GM18867 (cell line): ENCODE results near the gene SAMD4A.
"Not testable (repeated sequence)": the region's sequence is repeated elsewhere in the genome, so short reads cannot be mapped to it uniquely, and the experiment has no call there.

Experiments
- ATAC-seq: cut with Tn5 transposase; IDR thresholded peaks from one replicate; pipeline ENCODE4 v1.9.1; 2021; ENCODE audit warnings: mild to moderate bottlenecking, moderate library complexity; ENCODE audit not compliant: unreplicated experiment

The SAMD4A gene

DNA sequence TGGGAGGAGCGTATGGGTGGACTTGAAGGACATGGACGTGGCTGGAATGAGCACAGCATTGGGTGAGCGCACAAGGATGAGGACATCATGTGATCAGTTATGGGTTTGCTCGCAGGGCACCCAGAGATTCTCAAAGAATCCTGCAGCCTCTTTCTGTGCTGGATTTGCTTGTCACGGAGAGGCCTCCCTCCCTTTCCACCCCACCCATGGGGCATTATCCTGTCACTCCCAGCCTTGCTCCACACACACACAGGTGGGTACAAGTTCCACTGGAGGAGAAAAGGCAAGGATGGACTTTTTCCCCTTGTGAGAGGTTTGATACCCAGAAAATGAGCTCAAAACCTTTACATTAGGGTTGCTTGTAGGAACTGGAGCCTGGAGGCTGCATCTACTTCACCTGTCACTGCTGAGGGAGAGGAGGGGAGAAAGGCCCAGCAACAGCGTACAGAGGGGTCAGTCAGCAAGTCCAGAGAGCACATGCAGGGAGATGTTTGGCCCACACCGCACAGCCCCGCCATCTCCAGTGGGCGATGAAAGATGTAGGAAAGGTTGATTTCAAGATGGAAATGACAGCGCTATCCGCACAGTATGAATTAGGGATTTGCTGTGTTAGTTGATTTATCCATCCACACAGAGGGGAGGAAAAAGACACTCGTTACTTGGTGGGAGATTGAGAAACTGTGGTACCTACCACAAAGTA lies 223.0 kb downstream of the SAMD4A start:
- ATAC-seq, result no peak

- no peak for ATAC-seq
Observed at GRCh38 chr14:54791001-54791400, 224.1 kb downstream of the SAMD4A start.

GRCh38 chr14:54792288-54792687 lies 225.4 kb downstream of the SAMD4A start:
- no peak for ATAC-seq

DNA sequence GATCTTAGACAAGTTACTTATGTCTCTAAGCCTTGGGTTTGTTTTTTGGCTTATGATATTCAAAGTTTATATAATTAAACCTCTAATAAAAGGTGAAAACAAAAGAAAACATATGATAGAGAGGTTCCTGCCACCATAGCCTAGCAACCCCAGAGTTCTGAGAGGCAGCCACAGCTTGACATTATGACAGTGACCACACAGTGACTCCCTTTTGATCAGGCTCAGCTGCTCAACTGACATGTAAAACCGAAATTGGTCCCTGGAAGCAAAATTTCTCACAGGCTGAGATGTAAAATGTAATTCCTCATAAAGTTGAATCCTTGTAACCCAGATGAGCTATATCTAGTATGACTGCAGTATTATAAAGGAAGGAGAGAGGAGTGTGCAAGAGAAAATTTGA lies 227.2 kb downstream of the SAMD4A start:
- ATAC-seq, result no peak

GRCh38 chr14:54794796-54795195 lies 227.9 kb downstream of the SAMD4A start:
- ATAC-seq, result no peak

DNA sequence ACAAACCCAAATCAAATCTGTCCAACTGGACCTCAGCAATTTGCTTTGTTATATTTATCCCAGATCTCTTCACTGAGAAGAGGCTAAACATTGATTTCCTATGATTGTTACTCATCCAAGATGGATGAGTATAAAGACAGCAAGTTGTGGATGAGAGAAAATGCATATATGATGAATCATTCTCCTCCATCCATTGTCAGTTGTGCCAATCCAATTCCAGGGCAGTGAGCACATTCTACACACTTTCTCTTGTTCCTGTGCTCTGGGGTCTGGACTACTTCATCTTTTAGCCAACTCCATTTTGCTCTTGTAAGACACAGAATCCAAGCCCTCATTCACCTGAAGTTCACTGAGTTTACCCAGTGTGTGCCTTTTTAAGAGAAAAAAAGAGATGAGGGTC lies 230.0 kb downstream of the SAMD4A start:
- ATAC-seq, result no peak

DNA sequence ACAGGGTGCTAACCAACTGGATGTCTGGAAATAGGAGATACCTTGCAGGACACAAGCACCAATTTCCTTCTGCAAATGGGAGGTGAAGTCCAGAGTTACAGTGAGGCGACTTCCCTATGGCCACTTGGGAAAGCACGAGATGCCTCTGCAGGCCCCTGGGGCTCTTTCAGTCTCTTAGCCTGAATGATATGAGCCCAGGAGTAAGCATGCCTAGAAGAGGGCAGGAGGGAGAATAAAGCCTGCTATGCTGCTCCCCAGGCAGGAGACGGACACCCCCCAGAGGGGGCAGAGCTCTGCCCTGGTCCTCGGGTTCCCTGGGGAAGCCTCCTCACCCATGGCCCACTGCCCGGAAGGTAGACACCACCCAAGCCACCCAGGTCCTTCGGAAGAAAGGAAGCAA lies 230.6 kb downstream of the SAMD4A start:
- ATAC-seq, result no peak

- no peak for ATAC-seq
Observed at GRCh38 chr14:54797986-54798385, 231.1 kb downstream of the SAMD4A start.

DNA sequence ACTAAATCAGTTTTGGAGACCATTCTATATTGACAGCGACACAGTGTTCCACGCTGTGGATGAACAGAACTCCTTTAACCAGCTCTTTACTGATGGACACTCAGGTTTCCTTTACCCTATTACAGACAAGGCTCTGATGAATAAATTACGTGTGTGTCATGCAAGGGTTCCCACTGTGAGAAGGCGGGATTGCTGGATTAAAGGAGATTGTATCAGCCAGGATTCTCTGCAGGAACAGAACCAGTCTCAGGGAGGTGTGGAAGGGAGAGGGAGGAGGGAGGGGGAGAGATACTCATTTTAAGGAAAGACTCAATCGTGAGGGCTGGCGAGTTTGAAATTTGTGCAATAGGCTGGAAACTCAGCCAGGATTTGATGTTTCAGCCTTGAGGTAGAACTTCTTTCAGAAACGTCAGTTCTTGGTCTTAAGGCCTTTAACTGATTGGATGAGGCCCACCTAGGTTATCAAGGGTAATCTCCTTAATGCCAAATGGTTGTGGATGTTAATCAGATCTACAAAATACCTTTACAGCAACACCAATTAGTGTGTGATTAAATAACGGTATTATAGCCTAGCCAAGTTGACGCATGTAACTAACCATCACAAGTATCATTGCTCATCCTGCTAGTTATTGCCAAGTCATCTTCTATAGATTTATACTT lies 231.7 kb downstream of the SAMD4A start:
- ATAC-seq, result no peak

DNA sequence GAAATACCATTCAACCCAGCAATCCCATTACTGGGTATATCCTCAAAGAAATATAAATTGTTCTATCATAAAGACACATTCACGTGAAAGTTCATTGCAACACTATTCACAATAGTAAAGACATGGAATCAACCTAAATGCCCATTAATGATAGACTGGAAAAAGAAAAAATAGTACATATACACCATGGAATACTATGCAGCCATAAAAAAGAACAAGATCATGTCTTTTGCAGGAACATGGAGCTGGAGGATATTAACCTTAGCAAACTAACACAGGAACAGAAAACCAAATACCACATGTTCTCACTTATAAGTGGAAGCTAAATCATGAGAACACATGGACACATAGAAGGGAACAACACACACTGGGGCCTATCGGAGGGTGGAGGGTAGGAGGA lies 234.6 kb downstream of the SAMD4A start:
- not testable (repeated sequence) for ATAC-seq

GRCh38 chr14:54803396-54803795 lies 236.5 kb downstream of the SAMD4A start:
- no peak for ATAC-seq

DNA sequence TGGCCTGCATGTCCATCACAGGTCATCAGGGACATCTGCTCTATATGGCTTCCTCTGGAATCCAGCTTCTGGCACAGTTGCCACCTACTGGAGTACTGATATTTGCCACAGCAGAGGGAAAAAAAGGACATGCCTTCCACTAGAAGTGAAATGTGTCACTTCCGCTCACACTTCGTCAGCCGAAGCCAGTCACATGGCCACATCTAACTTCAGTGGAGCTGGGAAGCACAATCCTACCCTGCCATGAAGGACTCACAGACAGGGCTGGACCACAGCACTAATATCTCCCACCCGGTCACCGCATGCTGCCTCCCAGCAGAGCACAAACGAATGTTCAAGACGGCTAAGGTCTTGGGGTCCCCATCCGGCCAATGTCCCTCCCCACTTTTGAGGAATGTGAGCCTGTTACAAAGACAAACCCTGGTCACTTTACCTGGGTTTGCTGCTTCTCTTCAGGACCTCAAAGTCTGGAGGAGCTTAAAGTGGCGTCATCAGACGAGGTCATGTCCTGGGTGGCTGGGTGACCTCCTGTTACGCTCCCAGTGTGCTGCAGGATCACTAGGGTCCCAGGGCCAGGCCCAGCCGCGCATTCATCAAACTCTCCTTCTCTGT lies 237.1 kb downstream of the SAMD4A start:
- ATAC-seq, result no peak

GRCh38 chr14:54804538-54805041 lies 237.7 kb downstream of the SAMD4A start:
- ATAC-seq, result no peak

- ATAC-seq, result no peak
Observed at GRCh38 chr14:54805070-54805444, 238.1 kb downstream of the SAMD4A start.

- peak; percentile 66 for ATAC-seq
Observed at GRCh38 chr14:54805445-54806322, 238.8 kb downstream of the SAMD4A start.

- ATAC-seq, result no peak
Observed at GRCh38 chr14:54806616-54807015, 239.7 kb downstream of the SAMD4A start.

DNA sequence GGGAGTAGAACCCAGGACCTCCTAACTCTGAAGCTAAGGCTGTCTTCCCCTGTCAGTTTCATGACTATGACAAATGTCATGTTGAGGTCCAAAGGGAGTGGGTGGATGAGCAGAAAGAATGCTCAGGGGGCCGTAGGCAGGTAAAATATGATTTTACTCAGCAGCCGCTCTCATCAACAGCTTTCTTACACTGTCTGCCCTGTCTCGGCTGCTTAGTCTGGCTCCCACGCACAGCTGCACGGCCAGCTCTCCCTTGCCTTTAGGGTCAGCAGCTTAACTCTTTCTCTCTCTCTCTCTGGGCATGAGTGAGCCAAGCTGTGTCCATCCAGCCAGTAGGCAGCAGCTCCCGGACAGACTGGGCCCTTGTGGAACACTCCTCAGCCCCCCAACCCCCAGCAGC lies 240.5 kb downstream of the SAMD4A start:
- ATAC-seq, result no peak

GRCh38 chr14:54807881-54808280 lies 241.0 kb downstream of the SAMD4A start:
- no peak for ATAC-seq

DNA sequence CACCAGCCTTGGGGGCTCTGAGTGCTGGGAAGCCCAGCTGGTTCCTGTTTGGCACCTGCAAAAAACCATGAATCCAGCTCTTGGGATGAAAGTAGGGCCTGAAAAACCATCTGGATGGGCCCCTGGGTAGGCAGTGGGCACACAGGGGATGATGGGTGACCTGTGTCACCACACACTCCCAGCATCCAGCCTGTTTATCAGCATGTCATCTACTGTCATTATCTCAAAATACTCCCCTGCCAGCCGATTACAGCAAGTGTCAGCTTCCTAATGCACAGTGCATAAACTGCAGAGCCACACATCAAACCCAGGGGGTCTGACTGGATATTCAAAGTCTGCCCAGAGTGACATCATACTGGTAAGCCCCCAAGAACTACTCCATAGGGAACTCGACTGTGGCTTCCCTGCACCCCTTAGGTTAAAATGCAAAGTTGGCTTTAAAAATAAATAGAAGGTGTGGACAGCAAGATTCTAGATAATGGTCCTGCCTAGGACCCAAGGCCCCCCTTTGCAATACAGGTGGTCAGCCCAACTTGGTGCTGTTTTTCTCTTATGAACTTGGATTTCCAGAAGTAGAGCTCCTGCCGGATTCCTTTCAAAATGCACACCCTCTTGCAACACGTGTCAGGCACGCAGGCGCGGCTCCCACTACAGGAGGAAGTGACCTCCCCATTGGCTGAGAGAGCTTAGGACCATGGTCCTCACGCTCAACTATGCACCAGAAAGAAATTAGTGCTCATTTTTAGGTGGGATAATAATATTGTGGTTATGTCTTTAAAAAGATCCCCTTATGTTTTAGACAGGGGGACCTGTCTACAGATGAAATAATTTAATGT lies 241.6 kb downstream of the SAMD4A start:
- ATAC-seq, result no peak

GRCh38 chr14:54809767-54810166 lies 242.8 kb downstream of the SAMD4A start:
- peak; percentile 60 for ATAC-seq
